ENCODE results near the gene CASP7.

CASP7 gene

GRCh38 chr10:113733635-113734034, 53.9 kb downstream of the CASP7 start:
- H3K27me3 ChIP-seq: 0 out of 2 replicates have a peak, but pooled peaks cover 3% of the 10 kb centered on the region
- no peak for DNase-seq
- no peak overlapping the region for H3K4me3 ChIP-seq (ENCODE audit: low read depth, low read length)
- no peaks in the 10 kb centered on the region for H3K9me3 ChIP-seq
- TF ChIP-seq CTCF (IDR thresholded peaks at IDR 0.05; ENCODE audit: low read depth, low read length): no peak
- H3K36me3 ChIP-seq: no peaks in the 10 kb centered on the region
- H3K4me1 ChIP-seq: no peaks in the 10 kb centered on the region

- peaks cover 8% of the 10 kb centered on the region; the same call in 1 of the 2 replicates for H3K27me3 ChIP-seq
- H3K9me3 ChIP-seq: no peaks in the 10 kb centered on the region
- TF ChIP-seq CTCF (IDR thresholded peaks at IDR 0.05; ENCODE audit: low read depth, low read length): no peak
- DNase-seq: no peak
- no peaks in the 10 kb centered on the region for H3K4me1 ChIP-seq
- no peak overlapping the region for H3K4me3 ChIP-seq (ENCODE audit: low read depth, low read length)
- H3K36me3 ChIP-seq: no peaks in the 10 kb centered on the region
Observed at GRCh38 chr10:113735913-113736312, 56.2 kb downstream of the CASP7 start.

GRCh38 chr10:113736576-113736975, 56.9 kb downstream of the CASP7 start:
- Histone ChIP-seq H3K36me3 (no peaks in the 10 kb centered on the region), H3K27me3 (peaks cover 8% of the 10 kb centered on the region; the same call in 1 of the 2 replicates), H3K4me1 (no peaks in the 10 kb centered on the region), H3K9me3 (no peaks in the 10 kb centered on the region), H3K4me3 (ENCODE audit: low read depth, low read length) (no peak overlapping the region)
- no peak for DNase-seq
- TF ChIP-seq CTCF (IDR thresholded peaks at IDR 0.05; ENCODE audit: low read depth, low read length): no peak

GRCh38 chr10:113739031-113739430, 59.3 kb downstream of the CASP7 start:
- Histone ChIP-seq H3K36me3 (no peaks in the 10 kb centered on the region), H3K4me1 (no peaks in the 10 kb centered on the region), H3K4me3 (ENCODE audit: low read depth, low read length) (no peak overlapping the region), H3K27me3 (peaks cover 9% of the 10 kb centered on the region; the same call in 1 of the 2 replicates), H3K9me3 (no peaks in the 10 kb centered on the region)
- TF ChIP-seq CTCF (IDR thresholded peaks at IDR 0.05; ENCODE audit: low read depth, low read length): no peak
- no peak for DNase-seq

- Histone ChIP-seq H3K4me3 (ENCODE audit: low read depth, low read length) (no peak overlapping the region), H3K4me1 (no peaks in the 10 kb centered on the region), H3K27me3 (peaks cover 10% of the 10 kb centered on the region; the same call in 1 of the 2 replicates), H3K9me3 (no peaks in the 10 kb centered on the region), H3K36me3 (no peaks in the 10 kb centered on the region)
- TF ChIP-seq CTCF (IDR thresholded peaks at IDR 0.05; ENCODE audit: low read depth, low read length): no peak
- DNase-seq: no peak
Observed at GRCh38 chr10:113739577-113739976, 59.9 kb downstream of the CASP7 start.

- H3K36me3 ChIP-seq: no peaks in the 10 kb centered on the region
- H3K9me3 ChIP-seq: no peaks in the 10 kb centered on the region
- no peaks in the 10 kb centered on the region for H3K4me1 ChIP-seq
- no peak for TF ChIP-seq CTCF (IDR thresholded peaks at IDR 0.05; ENCODE audit: low read depth, low read length)
- peaks cover 10% of the 10 kb centered on the region; the same call in 1 of the 2 replicates for H3K27me3 ChIP-seq
- DNase-seq: no peak
- no peak overlapping the region for H3K4me3 ChIP-seq (ENCODE audit: low read depth, low read length)
Observed at GRCh38 chr10:113740850-113741249, 61.1 kb downstream of the CASP7 start.
